ENCODE results near the gene PTGFRN. TPM values are rescaled to one million over a fixed set of nuclear protein-coding genes. Genes with fewer than 3 reads are reported as not detected.

Gene PTGFRN
- total and polyA plus RNA-seq, 2 of the 8 experiments (the other 6 are each of a cell fraction or from before 2014, with no cell fraction given), result 13.0 to 32.6 TPM

- no peak for TF ChIP-seq SIX5 (IDR thresholded peaks at IDR 0.05; ENCODE audit: low read depth, low read length)
- TF ChIP-seq USF2 (IDR thresholded peaks at IDR 0.05; ENCODE audit: low read length), result no peak
Measured at GRCh38 chr1:116913941-116914340, 4.2 kb downstream of the PTGFRN start (continued).

All from H1 (cell line).